ENCODE measurements around the gene NGDN. TPM values are rescaled to one million over a fixed set of nuclear protein-coding genes. Genes with fewer than 3 reads are reported as not detected.

Gene NGDN
- total RNA-seq, 1 donor from 2014 or later, result 47.1 TPM

DNA sequence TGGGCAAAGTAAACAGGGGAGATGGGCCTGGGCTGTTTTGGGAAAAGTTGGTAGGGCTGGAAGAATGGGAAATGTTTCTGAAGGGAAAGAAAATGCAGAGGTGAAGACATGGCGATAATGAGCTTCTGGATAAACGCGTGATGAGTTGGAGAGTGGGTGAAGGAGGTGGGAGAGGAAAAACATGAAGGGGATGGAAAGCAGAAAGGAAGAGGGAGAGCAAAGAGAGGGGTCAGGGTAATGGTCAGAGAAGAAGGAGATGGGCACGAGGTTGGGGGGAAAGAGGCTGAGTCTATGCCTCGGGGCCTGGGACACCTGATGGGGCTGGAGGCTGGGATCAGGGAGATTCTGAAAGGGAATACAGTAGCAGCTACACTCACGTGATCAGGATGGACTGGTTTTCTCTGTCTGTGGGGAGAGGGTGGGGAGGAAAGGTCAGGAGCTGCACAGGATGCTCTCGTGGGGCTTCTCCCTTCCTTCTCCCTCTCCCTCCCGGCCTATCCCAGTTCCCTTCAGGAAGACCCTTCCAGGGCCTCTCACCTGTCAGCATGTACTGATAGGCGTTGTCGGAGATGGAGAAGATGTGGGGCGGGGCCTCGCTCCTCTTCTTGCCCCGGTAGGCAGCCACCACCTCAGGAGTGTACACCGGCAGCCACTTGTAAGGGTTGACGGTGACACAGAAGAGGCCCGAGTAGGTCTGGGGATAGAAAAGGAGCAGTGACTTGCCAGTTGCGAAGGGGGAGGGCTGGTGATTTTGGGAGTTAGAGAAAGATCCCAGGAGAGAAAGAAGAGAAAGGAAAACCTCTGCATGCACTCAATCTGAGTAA is 37.2 kb upstream of the NGDN start:
- H3K27ac ChIP-seq, result no peak overlapping the region
- no peak overlapping the region for H3K4me3 ChIP-seq
- H3K27me3 ChIP-seq, result no peaks in the 10 kb centered on the region
- intact Hi-C loops (cut with DNase I), result no loop called here
- H3K9me3 ChIP-seq, result no peaks in the 10 kb centered on the region
- TF ChIP-seq POLR2AphosphoS5 (IDR thresholded peaks at IDR 0.05; ENCODE audit: insufficient read depth in 1 of 2, low read depth in 1 of 2) (no peak), POLR2A (IDR thresholded peaks at IDR 0.05) (no peak)
- TF ChIP-seq, protein P1, sequence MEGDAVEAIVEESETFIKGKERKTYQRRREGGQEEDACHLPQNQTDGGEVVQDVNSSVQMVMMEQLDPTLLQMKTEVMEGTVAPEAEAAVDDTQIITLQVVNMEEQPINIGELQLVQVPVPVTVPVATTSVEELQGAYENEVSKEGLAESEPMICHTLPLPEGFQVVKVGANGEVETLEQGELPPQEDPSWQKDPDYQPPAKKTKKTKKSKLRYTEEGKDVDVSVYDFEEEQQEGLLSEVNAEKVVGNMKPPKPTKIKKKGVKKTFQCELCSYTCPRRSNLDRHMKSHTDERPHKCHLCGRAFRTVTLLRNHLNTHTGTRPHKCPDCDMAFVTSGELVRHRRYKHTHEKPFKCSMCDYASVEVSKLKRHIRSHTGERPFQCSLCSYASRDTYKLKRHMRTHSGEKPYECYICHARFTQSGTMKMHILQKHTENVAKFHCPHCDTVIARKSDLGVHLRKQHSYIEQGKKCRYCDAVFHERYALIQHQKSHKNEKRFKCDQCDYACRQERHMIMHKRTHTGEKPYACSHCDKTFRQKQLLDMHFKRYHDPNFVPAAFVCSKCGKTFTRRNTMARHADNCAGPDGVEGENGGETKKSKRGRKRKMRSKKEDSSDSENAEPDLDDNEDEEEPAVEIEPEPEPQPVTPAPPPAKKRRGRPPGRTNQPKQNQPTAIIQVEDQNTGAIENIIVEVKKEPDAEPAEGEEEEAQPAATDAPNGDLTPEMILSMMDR (IDR thresholded peaks at IDR 0.05), result no peak
- no peaks in the 10 kb centered on the region for H3K4me1 ChIP-seq
- no peak for DNase-seq (ENCODE audit: extremely low spot score in 2 of 2)
- no peaks in the 10 kb centered on the region for H3K36me3 ChIP-seq

GRCh38 chr14:23432946-23433345 is 36.6 kb upstream of the NGDN start:
- H3K4me1 ChIP-seq, result no peaks in the 10 kb centered on the region

GRCh38 chr14:23433457-23433856 is 36.0 kb upstream of the NGDN start:
- DNase-seq (ENCODE audit: extremely low spot score in 2 of 2), result no peak
- TF ChIP-seq, protein P1 (IDR thresholded peaks at IDR 0.05), result no peak
- TF ChIP-seq POLR2AphosphoS5 (IDR thresholded peaks at IDR 0.05; ENCODE audit: insufficient read depth in 1 of 2, low read depth in 1 of 2), result no peak
- no peak for TF ChIP-seq POLR2A (IDR thresholded peaks at IDR 0.05)
- intact Hi-C loops (cut with DNase I), result no loop called here

More at GRCh38 chr14:23432946-23433345, 36.6 kb upstream of the NGDN start:
- Histone ChIP-seq H3K4me3 (no peak overlapping the region), H3K9me3 (no peaks in the 10 kb centered on the region), H3K36me3 (no peaks in the 10 kb centered on the region), H3K27ac (no peak overlapping the region), H3K27me3 (no peaks in the 10 kb centered on the region)
- intact Hi-C loops (cut with DNase I), result no loop called here
- no peak for DNase-seq (ENCODE audit: extremely low spot score in 2 of 2)
- no peak for TF ChIP-seq POLR2A (IDR thresholded peaks at IDR 0.05)
- no peak for TF ChIP-seq POLR2AphosphoS5 (IDR thresholded peaks at IDR 0.05; ENCODE audit: insufficient read depth in 1 of 2, low read depth in 1 of 2)
- TF ChIP-seq, protein P1 (IDR thresholded peaks at IDR 0.05), result no peak

GRCh38 chr14:23434488-23435222 is 34.8 kb upstream of the NGDN start:
- Histone ChIP-seq H3K4me3 (no peak overlapping the region), H3K36me3 (no peaks in the 10 kb centered on the region), H3K27ac (no peak overlapping the region), H3K27me3 (no peaks in the 10 kb centered on the region), H3K9me3 (no peaks in the 10 kb centered on the region), H3K4me1 (no peaks in the 10 kb centered on the region)
- intact Hi-C loops (cut with DNase I), result no loop called here
- DNase-seq (ENCODE audit: extremely low spot score in 2 of 2), result peak in 1 of 2 donors; percentile 37
- TF ChIP-seq POLR2AphosphoS5 (IDR thresholded peaks at IDR 0.05; ENCODE audit: insufficient read depth in 1 of 2, low read depth in 1 of 2), result no peak

More at GRCh38 chr14:23433457-23433856, 36.0 kb upstream of the NGDN start:
- Histone ChIP-seq H3K27me3 (no peaks in the 10 kb centered on the region), H3K4me3 (no peak overlapping the region), H3K9me3 (no peaks in the 10 kb centered on the region), H3K27ac (no peak overlapping the region), H3K4me1 (no peaks in the 10 kb centered on the region), H3K36me3 (no peaks in the 10 kb centered on the region)

DNA sequence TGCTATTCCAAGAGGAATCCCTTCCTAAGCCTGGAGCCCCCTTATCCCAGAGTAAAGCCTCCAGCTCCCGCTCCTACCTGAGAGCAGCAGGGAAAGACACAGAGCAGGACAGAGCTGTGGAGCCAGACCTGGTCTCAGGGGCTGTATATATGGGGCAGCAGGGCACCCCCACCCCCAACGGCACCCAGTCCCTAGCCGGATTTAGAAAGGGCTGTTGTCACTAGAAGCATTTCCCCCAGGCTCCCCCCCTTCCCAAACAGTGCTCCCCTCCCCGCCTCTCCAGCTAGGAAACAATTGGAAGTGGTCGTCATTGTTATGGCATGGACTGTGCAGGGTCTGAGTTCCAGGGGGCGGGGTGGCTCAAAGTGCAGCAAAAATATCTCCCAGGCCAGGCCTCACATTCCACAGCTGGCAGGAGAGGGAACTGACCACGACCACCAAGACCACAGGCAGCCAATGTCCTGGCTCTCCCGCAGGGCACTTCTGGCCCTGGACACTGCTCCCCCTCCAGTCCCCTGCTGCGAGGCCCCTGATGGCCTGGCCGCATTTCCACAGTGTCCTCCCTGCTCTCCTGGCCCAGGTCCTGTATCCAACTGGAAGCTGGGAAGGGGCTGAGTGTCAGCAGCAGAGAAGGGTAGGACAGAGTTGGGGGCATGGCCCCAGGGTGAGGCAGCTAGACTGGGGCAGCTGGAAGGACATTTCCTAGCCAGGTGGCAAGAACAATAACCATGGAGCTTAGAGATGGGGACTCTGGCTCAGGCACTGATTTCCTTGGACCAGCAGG is 33.8 kb upstream of the NGDN start, which contains the start of gene MYH7:
Gene MYH7 (minus strand): TSS at position 118 of the 784 bp plus-strand sequence. CDS start 1,928 bp downstream, outside the sequence.
- Histone ChIP-seq H3K4me1 (no peaks in the 10 kb centered on the region), H3K36me3 (no peaks in the 10 kb centered on the region), H3K27ac (no peak within 1 kb of the TSS), H3K9me3 (no peaks in the 10 kb centered on the region), H3K4me3 (no peak within 1 kb of the TSS), H3K27me3 (no peaks in the 10 kb centered on the region)
- peak in 1 of 2 donors; percentile 82 for DNase-seq (ENCODE audit: extremely low spot score in 2 of 2)
- TF ChIP-seq POLR2A (IDR thresholded peaks at IDR 0.05), result no peak
- no peak for TF ChIP-seq POLR2AphosphoS5 (IDR thresholded peaks at IDR 0.05; ENCODE audit: insufficient read depth in 1 of 2, low read depth in 1 of 2)
- TF ChIP-seq, protein P1 (IDR thresholded peaks at IDR 0.05), result no peak
- intact Hi-C loops (cut with DNase I), result no loop called here
